HG02623 (cell line): ENCODE data around the gene RALGPS1.

Experiments
- ATAC-seq: cut with Tn5 transposase; IDR thresholded peaks from one replicate; pipeline ENCODE4 v1.9.1; 2021; ENCODE audit warnings: moderate library complexity; ENCODE audit not compliant: unreplicated experiment

The RALGPS1 gene

GRCh38 chr9:127020036-127020801 is 105.6 kb downstream of the RALGPS1 start:
- no peak for ATAC-seq

- no peak for ATAC-seq
Observed at GRCh38 chr9:127020802-127021078, 106.2 kb downstream of the RALGPS1 start.

- no peak for ATAC-seq
Observed at GRCh38 chr9:127021664-127022363, 107.2 kb downstream of the RALGPS1 start.

DNA sequence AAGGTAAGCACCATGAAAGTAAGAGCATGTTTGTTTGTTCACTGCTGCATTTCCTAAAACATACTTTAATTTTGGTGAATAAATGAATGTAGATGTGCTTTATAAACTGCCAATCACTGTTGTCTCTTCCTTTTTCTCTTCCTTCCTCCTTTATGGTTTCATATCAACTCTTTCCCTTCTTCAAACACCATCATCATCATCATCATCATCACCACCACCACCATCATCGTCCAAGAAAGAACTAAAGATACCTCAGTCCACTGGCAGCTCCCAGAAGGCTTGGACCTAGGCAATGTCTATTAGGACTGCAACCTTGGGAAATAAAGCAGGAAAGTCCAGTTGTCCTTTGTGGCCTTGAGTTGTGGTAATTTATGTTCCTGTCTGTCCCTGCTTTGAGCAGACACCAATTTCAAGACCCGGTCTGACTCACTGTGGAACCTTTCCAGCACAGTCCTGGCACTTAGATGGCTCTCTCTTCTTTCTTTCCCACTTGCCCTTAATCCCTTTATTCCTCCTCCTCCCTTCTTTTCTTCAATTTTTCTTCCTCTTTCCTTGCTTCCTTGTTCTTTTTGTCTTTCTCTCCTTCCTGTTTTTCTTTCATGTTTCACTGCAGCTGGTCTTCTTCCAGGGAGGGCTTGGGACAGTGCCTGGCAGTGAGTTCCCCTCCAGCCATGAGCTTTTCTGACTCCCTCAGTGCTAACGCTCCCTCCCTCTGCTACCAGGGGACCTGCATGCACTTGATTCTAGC is 108.5 kb downstream of the RALGPS1 start:
- no peak for ATAC-seq

DNA sequence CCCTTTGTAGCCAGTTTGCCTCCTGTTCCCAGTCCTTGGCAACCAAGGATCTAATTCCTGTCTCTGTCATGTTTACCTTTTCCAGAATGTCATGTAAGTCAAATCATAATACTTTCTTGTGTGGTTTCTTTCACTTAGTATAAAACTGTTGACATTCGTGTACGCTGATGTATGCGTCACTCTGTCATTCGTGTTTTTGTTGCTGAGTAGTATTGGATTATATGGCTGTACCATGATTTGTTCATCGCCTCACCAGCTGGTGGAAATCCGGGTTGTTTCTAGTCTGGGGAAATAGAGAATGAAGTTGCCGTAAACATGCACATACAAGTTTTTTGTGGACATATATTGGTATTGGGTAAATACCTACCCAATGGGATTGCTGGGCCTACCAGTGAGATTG is 110.5 kb downstream of the RALGPS1 start:
- ATAC-seq, result no peak

DNA sequence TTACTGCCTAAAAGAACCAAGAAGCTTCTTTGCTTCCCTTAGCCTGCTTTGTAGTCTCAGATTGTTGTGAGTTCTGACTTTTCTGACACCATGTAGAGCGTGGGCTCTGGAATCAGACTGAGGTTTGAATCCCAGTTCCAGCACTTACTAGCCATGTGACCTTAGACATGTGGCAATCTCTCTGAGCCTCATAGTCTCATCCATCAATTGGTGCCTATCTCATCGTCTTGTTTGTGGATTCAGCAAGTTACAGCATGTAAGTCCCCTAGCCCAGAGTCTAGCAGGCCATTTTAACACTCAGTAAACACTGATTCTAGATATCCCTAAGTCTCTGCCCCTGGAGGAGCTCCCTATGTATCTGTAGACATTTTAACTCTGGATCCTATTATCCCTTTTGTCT is 113.1 kb downstream of the RALGPS1 start:
- no peak for ATAC-seq

DNA sequence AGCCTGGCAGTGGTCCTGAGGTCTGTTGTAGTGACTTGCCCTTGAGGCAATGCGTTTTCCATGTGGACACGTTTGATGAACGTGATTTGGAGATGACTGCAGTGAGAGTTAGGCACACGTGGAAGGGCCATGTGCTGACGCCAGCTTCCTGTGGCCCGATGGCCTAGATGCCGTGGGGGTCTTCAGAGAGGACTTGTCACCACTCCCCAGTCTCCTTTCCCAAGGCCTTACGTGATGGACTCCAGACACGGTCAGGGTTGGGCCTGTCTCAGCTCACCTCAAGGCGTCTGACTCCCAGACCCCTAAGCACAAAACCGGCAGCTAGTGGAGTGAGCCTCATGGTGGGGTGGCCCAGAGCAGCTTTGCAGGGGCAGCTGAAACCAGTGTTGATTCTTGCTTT is 115.0 kb downstream of the RALGPS1 start:
- no peak for ATAC-seq

DNA sequence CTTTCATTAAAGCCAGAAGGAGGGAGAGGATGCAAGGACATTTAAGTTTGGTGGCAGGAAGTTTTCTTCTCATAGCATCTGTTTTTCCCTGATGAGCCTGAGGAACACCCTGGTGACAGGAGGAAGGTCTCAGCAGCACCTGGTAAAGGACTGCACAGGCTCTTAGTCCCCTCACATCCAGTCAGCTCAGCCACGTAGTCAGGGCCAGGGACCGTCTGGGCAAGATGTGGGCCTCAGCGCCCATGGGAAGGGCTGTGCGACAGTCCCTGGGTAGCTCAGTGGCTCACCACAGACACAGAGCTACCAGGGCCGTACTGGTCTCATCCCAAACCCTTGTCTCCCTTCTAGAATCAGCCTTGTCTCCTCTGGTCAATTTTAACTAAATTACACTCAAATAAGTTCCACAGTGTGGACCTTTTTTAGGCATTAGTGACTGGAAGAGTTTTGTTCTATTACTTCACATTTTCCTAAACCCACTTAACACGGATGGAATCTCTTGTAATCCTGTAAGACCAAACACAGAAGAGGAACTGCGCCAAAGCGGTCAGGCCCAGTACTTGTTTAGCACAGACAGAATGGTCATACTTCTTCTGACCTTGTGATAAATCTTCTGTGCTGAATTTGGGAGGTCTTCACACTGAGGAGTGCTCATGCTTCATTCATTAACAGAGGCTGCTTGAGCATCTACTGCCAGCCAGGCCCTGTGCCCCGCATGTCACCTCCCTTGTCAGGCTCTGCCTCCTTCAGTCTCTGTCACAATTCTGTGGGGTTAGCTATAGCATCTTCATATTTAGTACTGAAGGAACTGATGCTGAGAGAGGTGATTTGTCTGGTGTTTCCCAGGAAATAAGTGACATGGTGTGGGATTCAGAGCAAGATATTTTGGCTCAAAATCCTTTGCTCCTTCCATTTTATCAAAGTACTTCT is 116.5 kb downstream of the RALGPS1 start:
- ATAC-seq, result no peak

- no peak for ATAC-seq
Observed at GRCh38 chr9:127032256-127032655, 117.7 kb downstream of the RALGPS1 start.

DNA sequence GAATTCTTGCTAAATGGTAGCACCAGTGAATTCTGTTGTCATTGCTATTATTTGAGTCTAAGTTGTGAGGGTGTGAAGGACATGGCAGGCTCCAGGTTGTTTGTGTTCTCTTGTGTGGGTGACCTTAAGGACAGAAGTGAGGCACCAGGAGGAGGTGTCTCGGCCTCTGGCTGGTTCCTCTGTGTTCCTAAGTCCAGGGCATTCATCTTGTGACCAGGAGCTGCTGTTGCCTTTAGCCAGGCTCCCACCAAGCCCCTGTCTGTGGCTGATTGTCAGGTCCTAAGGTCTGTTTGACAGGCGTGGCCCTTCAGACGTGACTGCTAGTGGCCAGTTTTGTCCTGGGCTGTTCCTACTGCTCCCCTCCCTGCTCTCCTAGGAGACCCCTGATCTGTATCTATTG is 118.5 kb downstream of the RALGPS1 start:
- ATAC-seq, result no peak

DNA sequence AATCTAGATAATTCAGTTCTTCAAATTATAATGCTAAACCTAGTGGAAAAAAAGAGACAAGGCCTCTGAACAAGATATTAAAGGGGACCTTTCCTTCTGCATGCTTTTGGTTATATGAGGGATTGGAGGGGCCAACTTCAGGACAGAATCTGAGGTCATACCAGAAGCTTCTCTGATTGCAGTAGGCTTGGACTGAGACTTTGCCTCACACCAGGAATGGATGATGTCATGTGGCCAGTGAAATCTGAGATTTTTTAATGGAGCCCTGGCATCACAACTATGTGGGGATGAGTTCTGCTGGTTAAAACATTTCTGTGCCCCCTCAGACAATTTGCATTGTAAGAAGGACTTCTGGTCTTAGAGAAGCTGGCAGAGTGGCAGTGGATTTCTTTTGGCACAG is 119.2 kb downstream of the RALGPS1 start:
- ATAC-seq, result no peak

- ATAC-seq, result no peak
Observed at GRCh38 chr9:127034691-127035090, 120.1 kb downstream of the RALGPS1 start.

GRCh38 chr9:127035423-127035822 is 120.8 kb downstream of the RALGPS1 start:
- ATAC-seq, result no peak

- no peak for ATAC-seq
Observed at GRCh38 chr9:127035948-127036347, 121.4 kb downstream of the RALGPS1 start.

DNA sequence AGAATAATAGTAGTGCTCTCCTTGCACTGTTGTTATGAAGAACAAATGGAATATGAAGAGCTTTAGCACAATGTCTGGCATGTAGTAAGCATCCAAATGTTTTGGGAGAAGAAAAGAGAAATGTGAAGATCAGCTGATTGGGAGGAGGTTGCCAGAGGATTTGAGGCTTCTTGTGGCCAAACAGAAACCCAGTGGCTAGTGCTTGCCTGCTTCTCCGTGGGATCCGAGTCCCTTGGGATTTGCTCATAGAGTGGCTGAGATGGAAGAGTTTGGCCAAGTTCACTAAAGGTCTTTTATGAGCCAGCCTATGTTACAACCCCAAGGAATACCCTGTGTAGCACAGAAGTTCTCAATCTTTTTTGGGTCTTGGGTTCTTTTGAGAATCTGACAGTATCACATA is 121.9 kb downstream of the RALGPS1 start:
- no peak for ATAC-seq

- no peak for ATAC-seq
Observed at GRCh38 chr9:127038531-127038930, 123.9 kb downstream of the RALGPS1 start.

GRCh38 chr9:127039492-127039891 is 124.9 kb downstream of the RALGPS1 start:
- ATAC-seq, result no peak

- ATAC-seq, result no peak
Observed at GRCh38 chr9:127045148-127045547, 130.6 kb downstream of the RALGPS1 start.

DNA sequence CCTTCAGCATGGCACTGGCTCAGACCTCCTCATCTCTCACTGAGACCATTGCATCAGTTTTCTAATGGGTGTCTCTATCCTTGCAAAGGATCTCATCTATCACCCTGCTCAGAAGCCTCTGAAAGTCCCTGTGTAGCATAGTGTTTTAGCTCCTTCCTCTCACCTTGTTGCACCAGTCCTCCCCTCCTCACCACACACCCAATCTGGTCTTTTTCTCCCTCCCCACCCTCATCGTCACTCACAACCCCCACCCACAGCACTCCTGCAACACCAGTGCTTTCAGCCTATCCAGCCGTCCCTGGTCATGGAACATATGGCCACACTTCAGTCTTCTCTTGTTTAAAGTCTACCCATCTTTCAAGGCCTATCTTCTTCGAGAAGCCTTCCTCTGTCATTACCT is 133.4 kb downstream of the RALGPS1 start:
- ATAC-seq, result no peak

DNA sequence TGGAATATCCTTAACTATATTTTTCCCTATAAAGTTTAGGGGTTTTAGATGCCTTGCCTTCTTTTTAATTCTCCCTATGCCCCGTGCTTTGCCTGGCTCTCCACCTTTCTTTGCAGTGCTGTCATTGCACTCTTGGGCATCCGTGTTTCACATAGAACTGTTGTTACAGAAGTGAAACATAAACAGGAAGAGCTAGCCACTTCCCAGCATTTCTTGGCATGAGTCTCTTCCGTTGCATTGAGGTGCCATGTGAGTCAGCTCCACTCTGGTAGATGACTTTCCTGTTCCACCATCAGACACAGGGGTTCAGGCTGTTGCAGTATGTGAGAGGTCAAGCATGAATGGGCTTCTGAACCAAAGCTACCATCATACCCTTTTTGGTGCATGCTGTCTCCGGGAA is 134.5 kb downstream of the RALGPS1 start:
- ATAC-seq, result no peak

DNA sequence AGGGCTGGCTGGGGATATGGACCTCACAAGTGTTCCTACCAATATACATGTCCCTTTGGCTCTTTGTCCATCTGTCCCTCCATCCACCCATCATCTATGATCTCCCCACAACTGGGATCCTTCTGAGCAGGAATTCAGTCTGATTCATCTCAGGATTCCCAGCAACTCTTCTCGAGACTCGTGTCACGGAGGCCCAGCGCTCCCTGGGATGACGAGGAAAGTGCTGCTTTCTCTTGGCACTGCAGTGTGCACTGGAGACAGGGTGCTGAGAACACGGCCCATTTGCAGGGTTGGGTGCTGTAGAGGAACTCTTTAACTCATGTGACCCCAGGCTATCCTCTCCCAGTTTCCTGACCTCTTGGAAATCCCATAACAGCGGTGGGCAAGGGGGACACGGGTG is 135.0 kb downstream of the RALGPS1 start:
- ATAC-seq, result no peak
